GM19328 (cell line): ENCODE data around the gene MFSD1.
A peak's percentile ranks its signal among the peaks of the same experiment; 100 is the strongest.
"Not testable (repeated sequence)": the region's sequence is repeated elsewhere in the genome, so short reads cannot be mapped to it uniquely, and the experiment has no call there.

Experiments
- ATAC-seq: cut with Tn5 transposase; IDR thresholded peaks from one replicate; pipeline ENCODE4 v1.9.1; 2021; ENCODE audit warnings: mild to moderate bottlenecking, moderate library complexity; ENCODE audit not compliant: unreplicated experiment

Gene MFSD1

GRCh38 chr3:158775426-158776410, 26.1 kb upstream of the MFSD1 start:
- no peak for ATAC-seq

GRCh38 chr3:158776531-158776930, 25.3 kb upstream of the MFSD1 start:
- ATAC-seq, result no peak

GRCh38 chr3:158777161-158777873, 24.5 kb upstream of the MFSD1 start:
- ATAC-seq, result no peak

GRCh38 chr3:158780766-158781165, 21.1 kb upstream of the MFSD1 start:
- no peak for ATAC-seq

GRCh38 chr3:158781191-158781590, 20.7 kb upstream of the MFSD1 start:
- no peak for ATAC-seq

- no peak for ATAC-seq
These were observed 20.0 kb upstream of the MFSD1 start for GRCh38 chr3:158781849-158782248.

GRCh38 chr3:158782283-158782989, 19.4 kb upstream of the MFSD1 start:
- ATAC-seq, result no peak

- no peak for ATAC-seq
These were observed 18.8 kb upstream of the MFSD1 start for GRCh38 chr3:158783051-158783450.

- no peak for ATAC-seq
These were observed 15.9 kb upstream of the MFSD1 start for GRCh38 chr3:158785972-158786371.

- ATAC-seq, result no peak
These were observed 13.4 kb upstream of the MFSD1 start for GRCh38 chr3:158788446-158788845.

- no peak for ATAC-seq
These were observed 12.3 kb upstream of the MFSD1 start for GRCh38 chr3:158789592-158789991.

GRCh38 chr3:158790901-158791589, 10.8 kb upstream of the MFSD1 start:
- ATAC-seq, result peak; percentile 59

GRCh38 chr3:158791590-158791920, 10.3 kb upstream of the MFSD1 start:
- not testable (repeated sequence) for ATAC-seq

- no peak for ATAC-seq
These were observed 9.1 kb upstream of the MFSD1 start for GRCh38 chr3:158792709-158793108.

- no peak for ATAC-seq
These were observed 7.6 kb upstream of the MFSD1 start for GRCh38 chr3:158794206-158794605.

GRCh38 chr3:158794936-158795518, 6.8 kb upstream of the MFSD1 start:
- peak; percentile 65 for ATAC-seq

- ATAC-seq, result no peak
These were observed 653 bp upstream of the MFSD1 start for GRCh38 chr3:158801201-158801600.

- ATAC-seq, result peak; percentile 31
These were observed 785 bp downstream of the MFSD1 start for GRCh38 chr3:158802409-158803268.

- no peak for ATAC-seq
These were observed 2.6 kb downstream of the MFSD1 start for GRCh38 chr3:158804441-158804840.

- ATAC-seq, result no peak
These were observed 6.8 kb downstream of the MFSD1 start for GRCh38 chr3:158808697-158809096.
